ENCODE data around the gene TFAP2E. TPM values are rescaled to one million over a fixed set of nuclear protein-coding genes. Genes with fewer than 3 reads are reported as not detected.
A peak's percentile ranks its signal among the peaks of the same experiment; 100 is the strongest.
"Not testable (repeated sequence)": the region's sequence is repeated elsewhere in the genome, so short reads cannot be mapped to it uniquely, and the experiment has no call there.

Gene TFAP2E
- total RNA-seq, 1 donor from 2014 or later: 1.2 TPM

GRCh38 chr1:35572296-35572695 is 818 bp upstream of the TFAP2E start:
- no peak for DNase-seq (ENCODE audit: low spot score)

- DNase-seq (ENCODE audit: low spot score): peak; percentile 78
Observed at GRCh38 chr1:35574125-35574654, 1.1 kb downstream of the TFAP2E start.

- peak; percentile 71 for DNase-seq (ENCODE audit: low spot score)
Observed at GRCh38 chr1:35574655-35575415, 1.7 kb downstream of the TFAP2E start.

GRCh38 chr1:35575416-35575958 is 2.4 kb downstream of the TFAP2E start:
- peak; percentile 45 for DNase-seq (ENCODE audit: low spot score)

GRCh38 chr1:35576061-35576765 is 3.1 kb downstream of the TFAP2E start:
- peak; percentile 72 for DNase-seq (ENCODE audit: low spot score)

- DNase-seq (ENCODE audit: low spot score): not testable (repeated sequence)
Observed at GRCh38 chr1:35576766-35577070, 3.6 kb downstream of the TFAP2E start.

- DNase-seq (ENCODE audit: low spot score): peak; percentile 89
Observed at GRCh38 chr1:35577071-35577998, 4.2 kb downstream of the TFAP2E start.

- DNase-seq (ENCODE audit: low spot score): no peak
Observed at GRCh38 chr1:35580949-35581388, 7.9 kb downstream of the TFAP2E start.

- DNase-seq (ENCODE audit: low spot score): not testable (repeated sequence)
Observed at GRCh38 chr1:35581621-35582020, 8.5 kb downstream of the TFAP2E start.

- DNase-seq (ENCODE audit: low spot score): peak; percentile 3
Observed at GRCh38 chr1:35585281-35585680, 12.2 kb downstream of the TFAP2E start.

GRCh38 chr1:35585805-35586204 is 12.7 kb downstream of the TFAP2E start:
- DNase-seq (ENCODE audit: low spot score): not testable (repeated sequence)

- no peak for DNase-seq (ENCODE audit: low spot score)
Observed at GRCh38 chr1:35586808-35587207, 13.7 kb downstream of the TFAP2E start.

GRCh38 chr1:35587736-35588135 is 14.6 kb downstream of the TFAP2E start:
- DNase-seq (ENCODE audit: low spot score): peak; percentile 62

GRCh38 chr1:35588197-35588910 is 15.2 kb downstream of the TFAP2E start:
- DNase-seq (ENCODE audit: low spot score): peak; percentile 83

GRCh38 chr1:35589516-35590427 is 16.7 kb downstream of the TFAP2E start:
- peak; percentile 86 for DNase-seq (ENCODE audit: low spot score)

- peak; percentile 87 for DNase-seq (ENCODE audit: low spot score)
Observed at GRCh38 chr1:35590476-35591040, 17.4 kb downstream of the TFAP2E start.

- DNase-seq (ENCODE audit: low spot score): peak; percentile 75
Observed at GRCh38 chr1:35591211-35591610, 18.1 kb downstream of the TFAP2E start.

GRCh38 chr1:35592991-35593769 is 20.1 kb downstream of the TFAP2E start:
- no peak for DNase-seq (ENCODE audit: low spot score)

Data from mesenteric fat pad (tissue), 1 donor.